OCI-M2 (cell line): ENCODE data around the gene OLIG2.

Experiments used
- DNase-seq: peaks from one replicate; lab custom pipeline; 2025; ENCODE audit not compliant: unreplicated experiment; lab: John Stamatoyannopoulos, UW

The OLIG2 gene

DNA sequence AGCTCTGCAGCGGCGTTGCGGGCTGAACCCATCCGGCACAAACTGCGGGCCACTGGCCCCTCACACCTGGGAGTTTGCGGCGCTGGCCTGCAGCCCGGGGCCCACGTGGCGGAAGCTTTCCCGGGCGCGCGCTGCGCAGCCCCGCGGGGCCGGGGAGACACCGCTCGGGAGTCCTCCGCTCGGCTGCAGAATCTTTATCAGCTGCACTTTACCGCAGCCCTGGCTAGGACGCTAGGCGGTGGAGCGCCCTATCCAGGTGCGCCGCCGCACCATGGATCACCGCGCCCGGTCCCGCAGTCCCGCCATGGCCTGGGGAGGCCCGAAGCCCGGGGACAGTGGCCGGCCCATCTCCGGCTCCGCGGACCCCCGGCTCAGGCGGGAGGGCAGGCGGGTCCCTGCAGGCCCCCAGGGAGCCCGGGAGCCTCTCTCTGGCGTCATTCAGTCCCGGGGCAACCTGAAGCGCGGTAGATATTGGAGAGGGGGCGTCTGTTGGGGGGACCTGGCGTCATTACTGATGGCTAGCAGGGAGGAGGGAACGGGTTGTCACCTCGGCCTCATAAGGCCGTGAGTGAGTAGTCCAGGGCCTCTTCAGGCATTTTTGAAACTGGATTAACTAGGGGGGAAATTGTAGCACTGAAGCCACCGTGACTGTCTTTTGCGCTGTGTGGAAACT lies 5.7 kb upstream of the OLIG2 start:
- no peak for DNase-seq

DNA sequence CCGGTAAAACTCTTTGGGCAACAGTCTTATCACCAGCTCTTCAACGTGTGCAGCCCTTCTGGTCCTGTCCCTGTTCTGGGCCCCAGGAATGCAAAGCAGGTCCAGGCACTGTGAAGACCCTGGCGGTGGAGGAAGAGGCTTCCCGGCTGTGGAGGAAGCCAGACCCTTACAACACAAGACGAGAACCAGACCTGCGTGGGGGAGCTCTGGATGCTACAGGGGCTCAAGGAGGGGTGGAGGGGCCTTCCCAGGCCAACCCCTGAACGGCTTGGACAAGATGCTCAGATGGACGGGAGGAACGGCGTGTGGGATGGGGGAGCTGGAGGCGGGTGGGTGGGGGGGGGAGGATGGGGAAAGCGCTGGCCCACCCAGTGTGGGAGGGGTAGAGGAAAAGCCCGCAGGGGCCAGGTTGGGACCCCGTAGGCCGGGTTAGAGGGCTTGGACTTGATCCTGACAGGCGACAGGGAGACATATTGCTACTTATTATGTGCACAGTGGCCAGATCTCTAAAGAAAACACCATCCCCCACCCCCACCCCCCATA lies 5.1 kb upstream of the OLIG2 start:
- DNase-seq = no peak

DNA sequence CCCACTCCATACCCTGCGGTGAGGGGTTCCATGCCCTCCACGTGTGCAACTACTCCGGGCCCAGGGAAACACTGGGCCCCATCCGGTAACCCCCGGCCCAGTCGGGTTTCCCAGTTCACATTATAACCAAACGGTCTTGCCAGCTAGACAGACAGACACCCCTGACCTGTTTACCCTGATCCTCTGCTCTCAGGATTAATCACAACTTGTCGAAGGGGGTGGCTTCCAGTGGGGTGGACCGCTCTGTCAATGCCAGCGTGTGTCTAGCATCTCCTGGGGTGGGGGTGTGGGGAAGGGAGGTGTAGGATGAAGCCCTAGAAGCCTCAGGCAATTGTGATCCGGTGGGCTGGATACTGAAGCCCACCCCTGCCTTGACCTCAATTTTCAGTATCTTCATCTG lies 4.6 kb upstream of the OLIG2 start:
- DNase-seq = no peak

- no peak for DNase-seq
Measured at GRCh38 chr21:33021667-33022066, 4.1 kb upstream of the OLIG2 start.

GRCh38 chr21:33022489-33022827 lies 3.3 kb upstream of the OLIG2 start:
- DNase-seq = no peak

DNA sequence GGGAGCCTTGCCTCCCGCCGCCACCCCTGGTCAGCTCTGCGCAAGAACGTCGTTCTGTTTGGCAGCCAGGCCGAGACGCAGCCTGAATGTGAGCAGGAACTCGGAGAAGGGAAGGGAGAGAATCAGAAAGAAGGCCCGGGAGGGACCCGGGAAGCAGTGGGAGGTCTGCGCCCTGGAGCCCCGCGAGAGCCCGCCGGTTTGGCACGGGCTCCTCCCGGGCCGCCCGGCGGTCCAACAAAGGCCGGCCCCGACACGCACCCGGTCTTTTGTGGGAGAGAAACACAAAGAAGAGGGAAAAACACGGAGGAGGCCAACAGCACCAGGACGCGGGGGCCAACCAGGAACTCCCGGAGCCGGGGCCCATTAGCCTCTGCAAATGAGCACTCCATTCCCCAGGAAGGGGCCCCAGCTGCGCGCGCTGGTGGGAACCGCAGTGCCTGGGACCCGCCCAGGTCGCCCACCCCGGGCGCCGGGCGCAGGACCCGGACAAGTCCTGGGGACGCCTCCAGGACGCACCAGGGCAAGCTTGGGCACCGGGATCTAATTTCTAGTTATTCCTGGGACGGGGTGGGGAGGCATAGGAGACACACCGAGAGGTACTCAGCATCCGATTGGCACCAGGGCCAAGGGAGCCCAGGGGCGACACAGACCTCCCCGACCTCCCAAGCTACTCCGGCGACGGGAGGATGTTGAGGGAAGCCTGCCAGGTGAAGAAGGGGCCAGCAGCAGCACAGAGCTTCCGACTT lies 2.7 kb upstream of the OLIG2 start:
- no peak for DNase-seq

- no peak for DNase-seq
Measured at GRCh38 chr21:33023574-33024200, 2.0 kb upstream of the OLIG2 start.

GRCh38 chr21:33024201-33025103 lies 1.3 kb upstream of the OLIG2 start:
- no peak for DNase-seq

DNA sequence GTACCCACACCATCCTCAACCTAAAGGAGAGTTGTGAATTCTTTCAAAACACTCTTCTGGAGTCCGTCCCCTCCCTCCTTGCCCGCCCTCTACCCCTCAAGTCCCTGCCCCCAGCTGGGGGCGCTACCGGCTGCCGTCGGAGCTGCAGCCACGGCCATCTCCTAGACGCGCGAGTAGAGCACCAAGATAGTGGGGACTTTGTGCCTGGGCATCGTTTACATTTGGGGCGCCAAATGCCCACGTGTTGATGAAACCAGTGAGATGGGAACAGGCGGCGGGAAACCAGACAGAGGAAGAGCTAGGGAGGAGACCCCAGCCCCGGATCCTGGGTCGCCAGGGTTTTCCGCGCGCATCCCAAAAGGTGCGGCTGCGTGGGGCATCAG lies 638 bp upstream of the OLIG2 start:
- DNase-seq = no peak

GRCh38 chr21:33026443-33026858 lies 716 bp downstream of the OLIG2 start:
- no peak for DNase-seq

DNA sequence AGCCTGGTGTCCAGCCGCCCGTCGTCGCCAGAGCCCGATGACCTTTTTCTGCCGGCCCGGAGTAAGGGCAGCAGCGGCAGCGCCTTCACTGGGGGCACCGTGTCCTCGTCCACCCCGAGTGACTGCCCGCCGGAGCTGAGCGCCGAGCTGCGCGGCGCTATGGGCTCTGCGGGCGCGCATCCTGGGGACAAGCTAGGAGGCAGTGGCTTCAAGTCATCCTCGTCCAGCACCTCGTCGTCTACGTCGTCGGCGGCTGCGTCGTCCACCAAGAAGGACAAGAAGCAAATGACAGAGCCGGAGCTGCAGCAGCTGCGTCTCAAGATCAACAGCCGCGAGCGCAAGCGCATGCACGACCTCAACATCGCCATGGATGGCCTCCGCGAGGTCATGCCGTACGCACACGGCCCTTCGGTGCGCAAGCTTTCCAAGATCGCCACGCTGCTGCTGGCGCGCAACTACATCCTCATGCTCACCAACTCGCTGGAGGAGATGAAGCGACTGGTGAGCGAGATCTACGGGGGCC lies 1.2 kb downstream of the OLIG2 start:
- DNase-seq = no peak

- DNase-seq = no peak
Measured at GRCh38 chr21:33027401-33028286, 1.9 kb downstream of the OLIG2 start.

GRCh38 chr21:33028287-33028670 lies 2.5 kb downstream of the OLIG2 start:
- DNase-seq = no peak

DNA sequence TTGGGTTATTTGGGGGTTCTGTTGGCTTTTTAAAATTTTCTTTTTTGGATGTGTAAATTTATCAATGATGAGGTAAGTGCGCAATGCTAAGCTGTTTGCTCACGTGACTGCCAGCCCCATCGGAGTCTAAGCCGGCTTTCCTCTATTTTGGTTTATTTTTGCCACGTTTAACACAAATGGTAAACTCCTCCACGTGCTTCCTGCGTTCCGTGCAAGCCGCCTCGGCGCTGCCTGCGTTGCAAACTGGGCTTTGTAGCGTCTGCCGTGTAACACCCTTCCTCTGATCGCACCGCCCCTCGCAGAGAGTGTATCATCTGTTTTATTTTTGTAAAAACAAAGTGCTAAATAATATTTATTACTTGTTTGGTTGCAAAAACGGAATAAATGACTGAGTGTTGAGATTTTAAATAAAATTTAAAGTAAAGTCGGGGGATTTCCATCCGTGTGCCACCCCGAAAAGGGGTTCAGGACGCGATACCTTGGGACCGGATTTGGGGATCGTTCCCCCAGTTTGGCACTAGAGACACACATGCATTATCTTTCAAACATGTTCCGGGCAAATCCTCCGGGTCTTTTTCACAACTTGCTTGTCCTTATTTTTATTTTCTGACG lies 3.1 kb downstream of the OLIG2 start:
- DNase-seq = no peak

DNA sequence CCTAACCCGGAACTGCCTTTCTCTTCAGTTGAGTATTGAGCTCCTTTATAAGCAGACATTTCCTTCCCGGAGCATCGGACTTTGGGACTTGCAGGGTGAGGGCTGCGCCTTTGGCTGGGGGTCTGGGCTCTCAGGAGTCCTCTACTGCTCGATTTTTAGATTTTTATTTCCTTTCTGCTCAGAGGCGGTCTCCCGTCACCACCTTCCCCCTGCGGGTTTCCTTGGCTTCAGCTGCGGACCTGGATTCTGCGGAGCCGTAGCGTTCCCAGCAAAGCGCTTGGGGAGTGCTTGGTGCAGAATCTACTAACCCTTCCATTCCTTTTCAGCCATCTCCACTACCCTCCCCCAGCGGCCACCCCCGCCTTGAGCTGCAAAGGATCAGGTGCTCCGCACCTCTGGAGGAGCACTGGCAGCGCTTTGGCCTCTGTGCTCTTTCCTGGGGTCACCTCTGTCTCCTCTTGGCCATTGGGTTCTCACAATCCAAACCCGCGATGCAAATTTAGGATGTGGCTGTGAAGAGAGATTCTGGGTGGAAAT lies 3.7 kb downstream of the OLIG2 start:
- no peak for DNase-seq

DNA sequence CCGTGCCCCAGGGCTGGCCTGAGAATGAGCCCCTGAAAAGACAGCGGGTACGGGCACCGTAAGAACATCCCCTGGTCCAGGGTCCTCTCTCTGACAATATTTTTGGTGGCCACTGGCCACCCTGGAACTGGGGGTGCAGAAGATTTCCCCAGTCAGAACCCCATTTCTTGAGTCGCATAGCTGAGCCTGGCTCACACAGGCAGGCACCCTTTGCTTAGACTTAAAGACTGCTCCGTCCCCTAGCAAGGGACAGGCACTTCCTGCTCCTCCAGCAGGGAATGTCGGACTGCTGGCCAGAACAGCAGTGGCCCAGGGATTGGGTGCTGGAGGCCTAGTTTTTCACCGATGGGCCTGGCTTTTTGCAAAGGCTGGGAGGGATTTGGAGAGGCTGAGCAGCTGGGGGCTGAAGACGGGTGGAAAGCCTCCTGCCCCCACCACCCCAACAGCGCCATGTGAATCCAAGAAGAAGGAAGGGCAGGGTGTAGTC lies 4.3 kb downstream of the OLIG2 start:
- no peak for DNase-seq

DNA sequence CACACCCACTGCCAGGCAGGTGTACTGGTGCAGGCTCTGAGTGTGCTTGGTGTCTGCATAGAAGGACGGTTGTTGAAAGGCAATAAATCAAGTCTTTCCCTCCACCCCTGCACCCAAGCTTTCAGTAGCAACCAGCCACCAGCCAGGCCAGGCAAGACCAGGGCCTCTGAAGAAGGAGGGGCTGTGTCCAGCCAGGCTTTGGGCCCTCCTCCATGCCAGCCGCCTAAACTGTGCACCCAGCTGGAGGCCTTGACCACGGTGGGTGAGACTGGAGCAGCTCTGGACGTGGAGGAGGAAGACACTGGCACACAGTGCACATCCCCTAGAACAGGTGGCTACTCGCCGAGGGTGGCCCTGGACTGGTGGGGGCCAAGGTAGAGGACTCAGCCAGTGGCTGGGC lies 4.9 kb downstream of the OLIG2 start:
- no peak for DNase-seq

DNA sequence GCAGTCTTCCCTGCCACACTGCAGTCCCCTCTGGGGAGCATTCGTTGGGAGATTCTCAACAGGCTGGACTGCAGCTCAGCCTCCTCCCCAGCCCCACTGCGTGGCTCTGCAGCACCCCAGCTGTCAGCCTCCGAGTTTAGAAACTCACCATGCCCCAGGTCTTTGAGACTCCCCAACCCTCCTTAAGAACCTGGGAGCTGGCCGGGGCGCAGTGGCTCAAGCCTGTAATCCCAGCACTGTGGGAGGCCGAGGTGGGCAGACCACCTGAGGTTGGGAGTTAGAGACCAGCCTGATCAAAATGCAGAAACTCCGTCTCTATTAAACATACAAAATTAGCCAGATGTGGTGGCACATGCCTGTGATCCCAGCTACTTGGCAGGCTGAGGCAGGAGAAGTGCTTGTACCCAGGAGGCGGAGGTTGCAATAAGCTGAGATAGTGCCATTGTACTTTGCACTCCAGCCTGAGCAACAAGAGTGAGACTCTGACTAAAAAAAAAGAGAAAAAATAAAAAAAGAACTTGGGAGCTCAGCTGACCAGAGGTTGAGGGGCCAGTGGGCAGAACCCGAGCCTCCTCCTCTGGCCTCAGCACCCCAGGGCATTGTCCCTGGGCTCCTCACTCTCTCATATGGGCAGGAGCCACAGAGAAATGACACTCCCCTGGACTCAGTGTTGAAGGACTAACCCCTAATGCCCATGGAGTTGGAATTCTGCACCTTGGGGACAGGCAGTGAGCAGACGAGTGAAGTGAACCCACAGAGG lies 5.6 kb downstream of the OLIG2 start:
- no peak for DNase-seq
